Upper lobe of right lung (tissue), 1 donor: ENCODE data around the gene PLEKHO1. TPM values are rescaled to one million over a fixed set of nuclear protein-coding genes. Genes with fewer than 3 reads are reported as not detected.

Experiments used
- ATAC-seq: fragments of 200-7000 bp; cut with Tn5 transposase; one replicate; pipeline ENCODE4 v1.9.1; 2020; ENCODE audit warnings: mild to moderate bottlenecking, moderate library complexity
- DNase-seq: peaks from one replicate; pipeline ENCODE4 v3.0.0-alpha.2; 2020
- H3K27ac ChIP-seq: fragments of 200-600 bp; one replicate; pipeline ENCODE4 v1.8.0; 2022
- H3K27me3 ChIP-seq: fragments of 200-600 bp; one replicate; pipeline ENCODE4 v1.8.0; 2022; ENCODE audit warnings: mild to moderate bottlenecking
- H3K36me3 ChIP-seq: fragments of 200-600 bp; one replicate; pipeline ENCODE4 v1.8.0; 2022
- H3K4me1 ChIP-seq: fragments of 200-600 bp; one replicate; pipeline ENCODE4 v1.8.0; 2022
- H3K4me3 ChIP-seq: fragments of 200-600 bp; one replicate; pipeline ENCODE4 v1.8.0; 2022; ENCODE audit warnings: mild to moderate bottlenecking
- H3K9me3 ChIP-seq: fragments of 200-600 bp; one replicate; pipeline ENCODE4 v1.8.0; 2022
- intact Hi-C: fragments of 100-400 bp; cut with DNase I; formaldehyde crosslinking; loops from one replicate; pipeline ENCODE4 v1.11.0; 2022
- total RNA-seq: library from RNA; stranded (reverse); fragmentation: NEBNext Ultra II Directional; extraction: Animal tissue kit (Norgen Biotek cat#: 25700); gene quantifications from one replicate; pipeline ENCODE4 v1.2.1, GENCODE V29; 2021
- TF ChIP-seq, protein P1 (sequence below): fragments of 200-600 bp; IDR thresholded peaks from one replicate; pipeline ENCODE4 v1.8.0; 2022; ENCODE audit warnings: antibody characterized with exemption
- donor health status: DM: no; HTN: yes; CAD: no; lungs with severe emphysema.

PLEKHO1 gene
- total RNA-seq, 1 donor from 2014 or later = 44.5 TPM

DNA sequence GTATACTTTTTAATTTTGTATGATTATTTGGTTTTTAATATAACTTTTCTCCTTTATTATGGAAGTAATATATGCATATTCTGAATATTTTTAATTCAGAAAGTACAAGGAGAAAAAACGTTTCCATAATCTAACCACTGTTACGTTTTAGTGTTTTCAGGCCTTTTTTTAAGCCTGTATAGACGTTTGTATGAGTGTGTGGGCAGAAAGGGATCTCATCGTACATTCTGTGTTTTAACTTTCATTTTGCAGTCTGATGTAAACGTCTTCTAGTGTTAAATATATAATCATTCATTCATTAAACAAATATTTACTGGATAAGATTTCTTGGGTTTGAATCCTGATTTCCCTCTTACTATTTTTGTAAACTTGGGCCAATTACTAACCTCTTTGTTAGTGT is 38.0 kb upstream of the PLEKHO1 start:
- Histone ChIP-seq H3K4me3 (no peak overlapping the region), H3K36me3 (no peaks in the 10 kb centered on the region), H3K4me1 (no peaks in the 10 kb centered on the region), H3K9me3 (peaks cover 6% of the 10 kb centered on the region), H3K27me3 (no peaks in the 10 kb centered on the region), H3K27ac (no peak overlapping the region)
- TF ChIP-seq, protein P1, sequence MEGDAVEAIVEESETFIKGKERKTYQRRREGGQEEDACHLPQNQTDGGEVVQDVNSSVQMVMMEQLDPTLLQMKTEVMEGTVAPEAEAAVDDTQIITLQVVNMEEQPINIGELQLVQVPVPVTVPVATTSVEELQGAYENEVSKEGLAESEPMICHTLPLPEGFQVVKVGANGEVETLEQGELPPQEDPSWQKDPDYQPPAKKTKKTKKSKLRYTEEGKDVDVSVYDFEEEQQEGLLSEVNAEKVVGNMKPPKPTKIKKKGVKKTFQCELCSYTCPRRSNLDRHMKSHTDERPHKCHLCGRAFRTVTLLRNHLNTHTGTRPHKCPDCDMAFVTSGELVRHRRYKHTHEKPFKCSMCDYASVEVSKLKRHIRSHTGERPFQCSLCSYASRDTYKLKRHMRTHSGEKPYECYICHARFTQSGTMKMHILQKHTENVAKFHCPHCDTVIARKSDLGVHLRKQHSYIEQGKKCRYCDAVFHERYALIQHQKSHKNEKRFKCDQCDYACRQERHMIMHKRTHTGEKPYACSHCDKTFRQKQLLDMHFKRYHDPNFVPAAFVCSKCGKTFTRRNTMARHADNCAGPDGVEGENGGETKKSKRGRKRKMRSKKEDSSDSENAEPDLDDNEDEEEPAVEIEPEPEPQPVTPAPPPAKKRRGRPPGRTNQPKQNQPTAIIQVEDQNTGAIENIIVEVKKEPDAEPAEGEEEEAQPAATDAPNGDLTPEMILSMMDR = no peak
- DNase-seq (no peak), ATAC-seq (no peak)
- intact Hi-C loops = no loop called here

DNA sequence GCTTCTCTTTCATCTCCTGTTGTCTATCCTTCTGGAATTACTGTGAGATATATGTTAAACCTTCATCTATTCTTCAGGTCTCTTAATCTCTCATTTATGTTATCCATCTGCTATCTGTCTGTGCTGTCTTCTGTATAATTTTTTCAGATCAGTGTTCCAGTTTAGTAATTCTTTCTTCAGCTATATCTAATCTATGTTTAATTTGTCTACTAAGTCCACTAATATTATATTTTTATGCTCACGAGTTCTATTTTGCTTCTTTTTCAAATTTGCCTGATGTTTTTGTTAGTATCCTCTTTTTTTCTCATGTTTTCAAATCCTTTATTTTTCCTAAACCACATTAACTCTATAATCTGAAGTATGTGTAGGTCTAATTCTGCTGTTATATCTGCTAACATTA is 34.6 kb upstream of the PLEKHO1 start:
- peaks cover 6% of the 10 kb centered on the region for H3K9me3 ChIP-seq
- no peak for ATAC-seq
- intact Hi-C loops = no loop called here

GRCh38 chr1:150118716-150119115 is 31.0 kb upstream of the PLEKHO1 start:
- ATAC-seq (no peak), DNase-seq (no peak)
- TF ChIP-seq, protein P1 = no peak
- H3K36me3 ChIP-seq = no peaks in the 10 kb centered on the region
- H3K27ac ChIP-seq = no peak overlapping the region
- peaks cover 6% of the 10 kb centered on the region for H3K9me3 ChIP-seq
- no peaks in the 10 kb centered on the region for H3K4me1 ChIP-seq
- H3K4me3 ChIP-seq = no peak overlapping the region
- intact Hi-C loops = no loop called here
- H3K27me3 ChIP-seq = no peaks in the 10 kb centered on the region

More for the DNA sequence above, 34.6 kb upstream of the PLEKHO1 start:
- Histone ChIP-seq H3K4me1 (no peaks in the 10 kb centered on the region), H3K27ac (no peak overlapping the region), H3K36me3 (no peaks in the 10 kb centered on the region), H3K27me3 (no peaks in the 10 kb centered on the region), H3K4me3 (no peak overlapping the region)
- no peak for DNase-seq
- TF ChIP-seq, protein P1 = no peak

DNA sequence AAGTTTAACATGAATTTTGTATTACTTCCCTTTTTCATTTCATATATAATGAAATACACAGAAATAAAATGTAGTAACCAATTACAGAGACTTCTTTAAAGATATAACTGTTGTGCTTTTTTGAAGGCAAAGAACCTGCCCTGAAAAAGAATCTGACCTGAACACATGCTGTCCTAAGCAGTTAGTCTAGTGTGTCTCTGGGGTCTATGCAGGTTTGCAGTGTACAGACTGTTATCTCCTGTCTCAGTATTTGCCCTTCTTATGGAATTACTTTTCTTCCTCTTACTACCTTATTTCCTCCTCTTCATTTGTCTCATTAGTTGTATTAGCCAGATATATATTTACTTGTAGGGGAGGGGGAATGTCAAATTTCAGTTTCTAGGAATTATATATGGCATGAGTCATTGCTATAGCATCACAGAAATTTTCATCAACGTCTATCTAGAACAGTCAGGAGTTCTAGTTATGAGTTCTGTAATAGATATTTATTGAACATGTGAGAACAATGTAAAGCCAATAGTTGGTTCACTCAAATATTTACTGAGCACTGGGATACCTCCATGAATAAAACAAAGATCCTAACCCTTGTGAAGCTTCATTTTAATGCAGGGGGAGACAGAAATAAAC is 28.4 kb upstream of the PLEKHO1 start:
- no peaks in the 10 kb centered on the region for H3K4me1 ChIP-seq
- no peaks in the 10 kb centered on the region for H3K9me3 ChIP-seq
- intact Hi-C loops = no loop called here
- DNase-seq (no peak), ATAC-seq (no peak)
- H3K27ac ChIP-seq = no peak overlapping the region
- TF ChIP-seq, protein P1 = no peak
- no peaks in the 10 kb centered on the region for H3K36me3 ChIP-seq
- H3K4me3 ChIP-seq = no peak overlapping the region
- no peaks in the 10 kb centered on the region for H3K27me3 ChIP-seq

DNA sequence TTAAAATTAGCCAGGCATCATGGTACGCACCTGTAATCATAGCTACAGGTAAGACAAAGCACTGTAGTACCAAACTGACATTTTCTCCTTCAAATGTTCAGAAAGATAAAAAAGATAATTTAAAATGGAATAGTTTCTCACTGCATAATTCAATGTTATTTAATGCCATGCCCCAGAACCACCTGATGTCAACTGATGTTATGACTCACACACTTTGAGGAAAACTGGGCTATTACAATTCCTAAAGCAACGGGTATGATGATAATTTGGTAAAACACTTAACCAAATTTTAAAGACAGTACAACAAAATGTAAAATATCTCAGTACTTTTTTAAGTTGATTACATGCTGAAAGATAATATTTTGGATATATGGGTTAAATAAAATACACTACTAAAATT is 22.9 kb upstream of the PLEKHO1 start:
- no peak for ATAC-seq
- no peak for DNase-seq
- no peak overlapping the region for H3K4me3 ChIP-seq
- intact Hi-C loops = no loop called here
- H3K27me3 ChIP-seq = no peaks in the 10 kb centered on the region
- no peak overlapping the region for H3K27ac ChIP-seq
- TF ChIP-seq, protein P1 = no peak
- H3K9me3 ChIP-seq = no peaks in the 10 kb centered on the region
- no peaks in the 10 kb centered on the region for H3K4me1 ChIP-seq
- H3K36me3 ChIP-seq = no peaks in the 10 kb centered on the region

GRCh38 chr1:150127464-150127863 is 22.3 kb upstream of the PLEKHO1 start:
- no peaks in the 10 kb centered on the region for H3K9me3 ChIP-seq
- TF ChIP-seq, protein P1 = no peak
- no peaks in the 10 kb centered on the region for H3K4me1 ChIP-seq
- intact Hi-C loops = no loop called here
- no peak for ATAC-seq
- no peak overlapping the region for H3K4me3 ChIP-seq
- no peaks in the 10 kb centered on the region for H3K27me3 ChIP-seq
- no peaks in the 10 kb centered on the region for H3K36me3 ChIP-seq
- DNase-seq = no peak
- no peak overlapping the region for H3K27ac ChIP-seq
